ENCODE measurements around the gene TSPAN32. TPM values are rescaled to one million over a fixed set of nuclear protein-coding genes. Genes with fewer than 3 reads are reported as not detected.
A peak's percentile ranks its signal among the peaks of the same experiment; 100 is the strongest.
"Not testable (repeated sequence)": the region's sequence is repeated elsewhere in the genome, so short reads cannot be mapped to it uniquely, and the experiment has no call there.

Gene TSPAN32
- polyA plus RNA-seq, 10 donors, result 2.0 to 5.6 (median 2.5) TPM

- no peak for DNase-seq
Observed at GRCh38 chr11:2314136-2314524, 12.3 kb downstream of the TSPAN32 start.

GRCh38 chr11:2314525-2315394 is 12.9 kb downstream of the TSPAN32 start:
- peak; percentile 86 to 90 (median 86) for DNase-seq

GRCh38 chr11:2315395-2316168 is 13.8 kb downstream of the TSPAN32 start:
- DNase-seq, result no peak

- DNase-seq, result no peak
Observed at GRCh38 chr11:2316169-2316962, 14.6 kb downstream of the TSPAN32 start.

- DNase-seq, result no peak
Observed at GRCh38 chr11:2316963-2317244, 15.1 kb downstream of the TSPAN32 start.

GRCh38 chr11:2317354-2318050 is 15.7 kb downstream of the TSPAN32 start:
- DNase-seq, result no peak

- DNase-seq, result no peak
Observed at GRCh38 chr11:2318123-2318522, 16.3 kb downstream of the TSPAN32 start.

- DNase-seq, result no peak
Observed at GRCh38 chr11:2318707-2319106, 16.9 kb downstream of the TSPAN32 start.

GRCh38 chr11:2319791-2320472 is 18.1 kb downstream of the TSPAN32 start:
- no peak for DNase-seq

- no peak for DNase-seq
Observed at GRCh38 chr11:2320568-2321310, 18.9 kb downstream of the TSPAN32 start.

GRCh38 chr11:2321311-2321683 is 19.5 kb downstream of the TSPAN32 start:
- no peak for DNase-seq

GRCh38 chr11:2325123-2325522 is 23.3 kb downstream of the TSPAN32 start:
- DNase-seq, result no peak

- DNase-seq, result no peak
Observed at GRCh38 chr11:2325719-2326118, 23.9 kb downstream of the TSPAN32 start.

- DNase-seq, result no peak
Observed at GRCh38 chr11:2327032-2327431, 25.2 kb downstream of the TSPAN32 start.

GRCh38 chr11:2328021-2328420 is 26.2 kb downstream of the TSPAN32 start:
- DNase-seq, result no peak

GRCh38 chr11:2328656-2329354 is 27.0 kb downstream of the TSPAN32 start:
- DNase-seq, result no peak

GRCh38 chr11:2329551-2329950 is 27.7 kb downstream of the TSPAN32 start:
- DNase-seq, result no peak

GRCh38 chr11:2330696-2331095 is 28.9 kb downstream of the TSPAN32 start:
- DNase-seq, result no peak

GRCh38 chr11:2331404-2331803 is 29.6 kb downstream of the TSPAN32 start:
- no peak for DNase-seq

- not testable (repeated sequence) for DNase-seq
Observed at GRCh38 chr11:2332569-2332968, 30.8 kb downstream of the TSPAN32 start.
